Measurements from ENCODE around the gene STAMBPL1. TPM values are rescaled to one million over a fixed set of nuclear protein-coding genes. Genes with fewer than 3 reads are reported as not detected.

The STAMBPL1 gene
- polyA plus RNA-seq, 1 of the 3 experiments (the other 2 are of a cell fraction): 25.1 TPM

DNA sequence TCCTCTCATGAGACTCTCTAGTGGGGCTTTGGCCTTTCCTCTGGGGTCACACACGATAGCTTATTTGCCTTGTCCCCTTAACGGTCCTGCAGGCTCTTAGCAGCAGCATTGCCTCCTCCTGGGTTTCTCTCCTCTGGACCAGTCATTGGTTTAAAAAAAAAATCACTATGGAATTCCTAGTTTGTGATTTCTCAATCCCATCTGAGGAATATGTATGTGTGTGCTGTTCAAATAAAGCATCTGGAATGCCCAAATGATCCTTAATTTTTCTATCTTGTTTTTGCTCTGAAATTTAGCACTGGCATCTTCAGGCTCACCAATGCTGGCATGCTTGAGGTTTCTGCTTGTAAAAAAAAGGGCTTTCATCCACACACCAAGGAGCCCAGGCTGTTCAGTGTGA is 42.0 kb downstream of the STAMBPL1 start:
- Histone ChIP-seq H3K9me3 (no peaks in the 10 kb centered on the region), H3K27ac (ENCODE audit: low read depth in 2 of 2, low read length in 1 of 2) (no peak overlapping the region; a peak in 1 of 4 replicates), H4K20me1 (ENCODE audit: insufficient read depth) (no peaks in the 10 kb centered on the region), H3F3A (replicated peaks; ENCODE audit: insufficient read depth) (peaks cover 10% of the 10 kb centered on the region), H3K9me2 (no peaks in the 10 kb centered on the region), H3K79me2 (ENCODE audit: insufficient read depth) (no peaks in the 10 kb centered on the region), H2AFZ (ENCODE audit: low read depth) (no peak overlapping the region), H3K4me1 (ENCODE audit: control insufficient read depth in 1 of 2, insufficient read depth in 2 of 2, low read depth in 1 of 2, low read length in 1 of 2) (peaks cover 18 to 22% of the 10 kb centered on the region in 2 experiments; a peak in 3 of 4 replicates), H3K27me3 (ENCODE audit: insufficient read depth) (no peaks in the 10 kb centered on the region), H3K4me2 (no peak overlapping the region), H3K36me3 (replicated peaks in 1 of 2; ENCODE audit: control insufficient read depth in 1 of 2, insufficient read depth in 2 of 2, low read length in 1 of 2) (peaks cover 25 to 37% of the 10 kb centered on the region in 2 experiments), H3K4me3 (ENCODE audit: low read depth in 2 of 2, low read length in 1 of 2) (no peak overlapping the region), H3K9ac (no peak overlapping the region)
- ChIA-PET CTCF (interaction anchor here (1.7 to 7.8 kb wide), 3 partner anchors 11 to 86 kb away, joined by 4 to 55 read pairs (median 24); no protein-coding TSS in a partner anchor), POLR2A (no interaction called here)
- TF ChIP-seq NRF1 (IDR thresholded peaks at IDR 0.05; ENCODE audit: low read depth, low read length) (no peak), RFX5 (IDR thresholded peaks at IDR 0.05; ENCODE audit: low read length) (no peak), USF1 (IDR thresholded peaks at IDR 0.05; ENCODE audit: borderline replicate concordance, low read depth) (no peak), MXI1 (IDR thresholded peaks at IDR 0.05; ENCODE audit: low read depth, low read length) (no peak), EP300 (IDR thresholded peaks at IDR 0.05; ENCODE audit: borderline replicate concordance in 1 of 2, low read depth in 1 of 2, low read length in 1 of 2) (no peak), GABPA (IDR thresholded peaks at IDR 0.05; ENCODE audit: low read depth) (no peak), EZH2phosphoT487 (IDR thresholded peaks at IDR 0.05; ENCODE audit: borderline replicate concordance, low read depth) (no peak), NFIC (IDR thresholded peaks at IDR 0.05; ENCODE audit: borderline replicate concordance) (no peak), FOXM1 (IDR thresholded peaks at IDR 0.05; ENCODE audit: low read depth) (no peak), ZBTB33 (IDR thresholded peaks at IDR 0.05; ENCODE audit: borderline replicate concordance, low read depth) (no peak), IRF3 (IDR thresholded peaks at IDR 0.05; ENCODE audit: low read depth, low read length) (no peak), JUND (IDR thresholded peaks at IDR 0.05) (no peak)
- no peak for DNase-seq
- WGBS (ENCODE audit: low lambda C conversion rate): 66% methylated on average over 2 of the region's 2 CpGs

DNA sequence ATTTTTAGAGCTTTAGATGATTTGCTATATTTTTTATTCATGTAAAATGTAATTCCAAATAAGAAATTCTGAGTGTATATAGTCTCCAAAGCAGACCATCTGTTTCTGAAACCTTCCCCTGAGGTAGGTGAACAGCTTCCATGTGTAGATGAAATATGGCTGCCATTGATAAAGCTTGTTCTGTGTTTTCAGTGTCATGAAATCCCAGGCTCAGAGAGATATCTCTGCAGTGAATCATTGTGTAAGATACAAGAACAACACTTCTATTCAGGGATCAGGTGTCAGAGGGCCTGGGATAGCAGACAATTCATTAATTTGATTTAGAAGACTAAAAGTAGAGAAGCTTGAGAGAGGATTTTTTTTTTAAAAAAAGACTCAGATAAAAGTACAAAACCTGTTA is 43.5 kb downstream of the STAMBPL1 start:
- Histone ChIP-seq H3K79me2 (ENCODE audit: insufficient read depth) (no peaks in the 10 kb centered on the region), H3K36me3 (replicated peaks in 1 of 2; ENCODE audit: control insufficient read depth in 1 of 2, insufficient read depth in 2 of 2, low read length in 1 of 2) (peaks cover 16 to 24% of the 10 kb centered on the region in 2 experiments), H3K4me2 (no peak overlapping the region), H3K4me1 (ENCODE audit: control insufficient read depth in 1 of 2, insufficient read depth in 2 of 2, low read depth in 1 of 2, low read length in 1 of 2) (peaks cover 18 to 19% of the 10 kb centered on the region in 2 experiments; a peak in 3 of 4 replicates), H3F3A (replicated peaks; ENCODE audit: insufficient read depth) (peaks cover 10% of the 10 kb centered on the region), H3K9ac (no peak overlapping the region), H2AFZ (ENCODE audit: low read depth) (no peak overlapping the region), H3K27me3 (ENCODE audit: insufficient read depth) (no peaks in the 10 kb centered on the region), H3K9me2 (no peaks in the 10 kb centered on the region), H3K27ac (ENCODE audit: low read depth in 2 of 2, low read length in 1 of 2) (peak overlapping the region; percentile 57 to 62), H4K20me1 (ENCODE audit: insufficient read depth) (no peaks in the 10 kb centered on the region), H3K9me3 (no peaks in the 10 kb centered on the region), H3K4me3 (ENCODE audit: low read depth in 2 of 2, low read length in 1 of 2) (no peak overlapping the region)
- ChIA-PET POLR2A (no interaction called here), CTCF (interaction anchor here (1.0 to 2.8 kb wide), 8 partner anchors 9 to 294 kb away, joined by 3 to 23 read pairs (median 4); partner anchors contain the start of gene FAS)
- TF ChIP-seq, protein P1, sequence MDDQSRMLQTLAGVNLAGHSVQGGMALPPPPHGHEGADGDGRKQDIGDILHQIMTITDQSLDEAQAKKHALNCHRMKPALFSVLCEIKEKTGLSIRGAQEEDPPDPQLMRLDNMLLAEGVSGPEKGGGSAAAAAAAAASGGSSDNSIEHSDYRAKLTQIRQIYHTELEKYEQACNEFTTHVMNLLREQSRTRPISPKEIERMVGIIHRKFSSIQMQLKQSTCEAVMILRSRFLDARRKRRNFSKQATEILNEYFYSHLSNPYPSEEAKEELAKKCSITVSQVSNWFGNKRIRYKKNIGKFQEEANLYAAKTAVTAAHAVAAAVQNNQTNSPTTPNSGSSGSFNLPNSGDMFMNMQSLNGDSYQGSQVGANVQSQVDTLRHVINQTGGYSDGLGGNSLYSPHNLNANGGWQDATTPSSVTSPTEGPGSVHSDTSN (IDR thresholded peaks at IDR 0.05): peak; percentile 18; the same call in 1 of the 2 replicates
- peak; percentile 30 for TF ChIP-seq JUND (IDR thresholded peaks at IDR 0.05)
- no peak for TF ChIP-seq RCOR1 (IDR thresholded peaks at IDR 0.05; ENCODE audit: low read length)
- TF ChIP-seq, protein P2, sequence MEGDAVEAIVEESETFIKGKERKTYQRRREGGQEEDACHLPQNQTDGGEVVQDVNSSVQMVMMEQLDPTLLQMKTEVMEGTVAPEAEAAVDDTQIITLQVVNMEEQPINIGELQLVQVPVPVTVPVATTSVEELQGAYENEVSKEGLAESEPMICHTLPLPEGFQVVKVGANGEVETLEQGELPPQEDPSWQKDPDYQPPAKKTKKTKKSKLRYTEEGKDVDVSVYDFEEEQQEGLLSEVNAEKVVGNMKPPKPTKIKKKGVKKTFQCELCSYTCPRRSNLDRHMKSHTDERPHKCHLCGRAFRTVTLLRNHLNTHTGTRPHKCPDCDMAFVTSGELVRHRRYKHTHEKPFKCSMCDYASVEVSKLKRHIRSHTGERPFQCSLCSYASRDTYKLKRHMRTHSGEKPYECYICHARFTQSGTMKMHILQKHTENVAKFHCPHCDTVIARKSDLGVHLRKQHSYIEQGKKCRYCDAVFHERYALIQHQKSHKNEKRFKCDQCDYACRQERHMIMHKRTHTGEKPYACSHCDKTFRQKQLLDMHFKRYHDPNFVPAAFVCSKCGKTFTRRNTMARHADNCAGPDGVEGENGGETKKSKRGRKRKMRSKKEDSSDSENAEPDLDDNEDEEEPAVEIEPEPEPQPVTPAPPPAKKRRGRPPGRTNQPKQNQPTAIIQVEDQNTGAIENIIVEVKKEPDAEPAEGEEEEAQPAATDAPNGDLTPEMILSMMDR (IDR thresholded peaks at IDR 0.05): no peak
- peak; percentile 52; the same call in 1 of the 2 replicates for TF ChIP-seq TCF12 (IDR thresholded peaks at IDR 0.05)
- no peak for TF ChIP-seq NFIC (IDR thresholded peaks at IDR 0.05; ENCODE audit: borderline replicate concordance)
- peak; percentile 46 for TF ChIP-seq FOSL2 (IDR thresholded peaks at IDR 0.05; ENCODE audit: borderline replicate concordance, low read depth)
- TF ChIP-seq TEAD4 (IDR thresholded peaks at IDR 0.05; ENCODE audit: borderline replicate concordance, insufficient read depth): no peak
- TF ChIP-seq YY1 (IDR thresholded peaks at IDR 0.05; ENCODE audit: low read depth): peak; percentile 61; the same call in 1 of the 2 replicates
- no peak for DNase-seq

All from SK-N-SH (cell line).